HL-60 (cell line): ENCODE data around the gene ZNF284.
"Not testable (repeated sequence)": the region's sequence is repeated elsewhere in the genome, so short reads cannot be mapped to it uniquely, and the experiment has no call there.

Source experiments
- DNase-seq, 2 experiments: peaks; one replicate each; pipeline ENCODE4 v3.0.0-alpha.2; 2010 to 2020; ENCODE audit warnings: low read depth in 1 of 2, low spot score in 1 of 2
- H3K27ac ChIP-seq: fragments of 250-450 bp; sonication (Bioruptor Pico); replicated peaks from 2 replicates; pipeline ENCODE4 v1.5.1; 2020; ENCODE audit warnings: mild to moderate bottlenecking, moderate library complexity
- H3K27me3 ChIP-seq: fragments of 250-450 bp; sonication (Bioruptor Pico); 2 replicates; pipeline ENCODE4 v1.5.1; 2021; ENCODE audit warnings: mild to moderate bottlenecking, moderate library complexity; ENCODE audit not compliant: insufficient read depth, poor library complexity, severe bottlenecking
- H3K4me3 ChIP-seq: replicated peaks from 2 replicates; pipeline ENCODE4 v1.5.1; 2011; ENCODE audit warnings: mild to moderate bottlenecking, control low read depth, low read length; ENCODE audit not compliant: insufficient read depth
- CTCF ChIP-seq: IDR thresholded peaks from one replicate; pipeline ENCODE4 v1.5.1; 2011; ENCODE audit warnings: low read length, control low read depth, inconsistent platforms; ENCODE audit not compliant: insufficient read depth
- GABPA ChIP-seq: IDR thresholded peaks from 2 replicates; pipeline ENCODE4 v1.6.1; 2012; ENCODE audit warnings: low read depth
- POLR2AphosphoS5 ChIP-seq: IDR thresholded peaks from 2 replicates; pipeline ENCODE4 v1.6.1; 2012; ENCODE audit warnings: low read depth
- REST ChIP-seq: IDR thresholded peaks from 2 replicates; pipeline ENCODE4 v1.6.1; 2012; ENCODE audit warnings: low read depth; ENCODE audit not compliant: insufficient replicate concordance
- SPI1 ChIP-seq: IDR thresholded peaks from 2 replicates; pipeline ENCODE4 v1.6.1; 2012; ENCODE audit warnings: low read depth, mild to moderate bottlenecking, borderline replicate concordance

The ZNF284 gene

GRCh38 chr19:44113784-44114390, 41.9 kb downstream of the ZNF284 start:
- Histone ChIP-seq H3K27ac (peak overlapping the region; percentile 60), H3K27me3 (no peaks in the 10 kb centered on the region), H3K4me3 (peak overlapping the region; percentile 94)
- DNase-seq, result peak in 1 of 2 experiments; percentile 14
- no peak for TF ChIP-seq REST
- no peak for TF ChIP-seq POLR2AphosphoS5
- no peak for TF ChIP-seq GABPA
- TF ChIP-seq CTCF, result no peak
- no peak for TF ChIP-seq SPI1

- H3K27me3 ChIP-seq, H3K4me3 ChIP-seq, H3K27ac ChIP-seq, DNase-seq: not testable (repeated sequence)
These were observed 49.2 kb downstream of the ZNF284 start for GRCh38 chr19:44121162-44121561.

GRCh38 chr19:44131955-44132354, 60.0 kb downstream of the ZNF284 start:
- H3K27me3 ChIP-seq, result no peaks in the 10 kb centered on the region
- DNase-seq, result no peak
- TF ChIP-seq SPI1, result no peak
- no peak for TF ChIP-seq REST
- no peak overlapping the region for H3K4me3 ChIP-seq
- H3K27ac ChIP-seq, result no peak overlapping the region
